Neural progenitor cell (in vitro differentiated cells): ENCODE results near the gene LURAP1L. TPM values are rescaled to one million over a fixed set of nuclear protein-coding genes. Genes with fewer than 3 reads are reported as not detected.

Experiments used
- DNase-seq: peaks from one replicate; pipeline ENCODE4 v3.0.0-alpha.2; 2016; ENCODE audit warnings: low spot score
- H2AFZ ChIP-seq: fragments of 200-600 bp; sonication (generic); replicated peaks from 2 replicates; pipeline ENCODE4 v1.6.1; 2016; ENCODE audit warnings: antibody characterized with exemption
- H3F3A ChIP-seq: fragments of 200-600 bp; sonication (generic); 2 replicates; pipeline ENCODE4 v1.6.1; 2016; ENCODE audit warnings: antibody characterized with exemption, low read depth
- H3K27ac ChIP-seq: fragments of 200-600 bp; sonication (generic); 2 replicates; pipeline ENCODE4 v1.5.1; 2016; ENCODE audit warnings: mild to moderate bottlenecking
- H3K27me3 ChIP-seq: fragments of 200-600 bp; sonication (generic); 2 replicates; pipeline ENCODE4 v1.6.1; 2016; ENCODE audit warnings: mild to moderate bottlenecking, moderate library complexity
- H3K36me3 ChIP-seq: fragments of 200-600 bp; sonication (generic); 2 replicates; pipeline ENCODE4 v1.5.1; 2016
- H3K4me1 ChIP-seq: fragments of 200-600 bp; sonication (generic); 2 replicates; pipeline ENCODE4 v1.6.1; 2016; ENCODE audit warnings: mixed run types
- H3K4me2 ChIP-seq: fragments of 200-600 bp; sonication (generic); 2 replicates; pipeline ENCODE4 v1.6.1; 2016
- H3K4me3 ChIP-seq: fragments of 200-600 bp; sonication (generic); 2 replicates; pipeline ENCODE4 v1.5.1; 2016
- H3K79me2 ChIP-seq: fragments of 200-600 bp; sonication (generic); 2 replicates; pipeline ENCODE4 v1.6.1; 2016; ENCODE audit warnings: low read depth
- H3K9ac ChIP-seq: fragments of 200-600 bp; sonication (generic); 2 replicates; pipeline ENCODE4 v1.6.1; 2016
- H3K9me3 ChIP-seq: fragments of 200-600 bp; sonication (generic); 2 replicates; pipeline ENCODE4 v1.5.1; 2016; ENCODE audit warnings: low read depth
- H4K20me1 ChIP-seq: fragments of 200-600 bp; sonication (generic); 2 replicates; pipeline ENCODE4 v1.6.1; 2016; ENCODE audit warnings: low read depth
- H3K27ac Mint-ChIP-seq: 3 replicates; pipeline ENCODE4 v1.8.0; 2021; ENCODE audit warnings: mixed read lengths
- H3K27me3 Mint-ChIP-seq: 2 replicates; pipeline ENCODE4 v1.8.0; 2022; ENCODE audit warnings: low read depth, mild to moderate bottlenecking, inconsistent platforms, moderate library complexity, mixed read lengths; ENCODE audit not compliant: insufficient read depth
- H3K36me3 Mint-ChIP-seq: 3 replicates; pipeline ENCODE4 v1.8.0; 2021; ENCODE audit warnings: mixed read lengths
- H3K4me1 Mint-ChIP-seq: 3 replicates; pipeline ENCODE4 v1.8.0; 2021; ENCODE audit warnings: mixed read lengths
- H3K4me3 Mint-ChIP-seq: 3 replicates; pipeline ENCODE4 v1.8.0; 2021; ENCODE audit warnings: mild to moderate bottlenecking, moderate library complexity, mixed read lengths
- H3K9me3 Mint-ChIP-seq: 3 replicates; pipeline ENCODE4 v1.8.0; 2020; ENCODE audit warnings: mixed read lengths
- EZH2 ChIP-seq: fragments of 200-600 bp; sonication (generic); IDR thresholded peaks from 2 replicates; pipeline ENCODE4 v1.6.1; 2017; ENCODE audit warnings: antibody characterized with exemption, mild to moderate bottlenecking, moderate library complexity
- EZH2phosphoT487 ChIP-seq: fragments of 200-600 bp; sonication (generic); IDR thresholded peaks from 2 replicates; pipeline ENCODE4 v1.6.1; 2017; ENCODE audit warnings: antibody characterized with exemption
- total RNA-seq: library from RNA; depleted of rRNA; stranded (reverse); fragments of >200 nt; gene quantifications from 2 replicates; pipeline ENCODE4 v1.2.3, GENCODE V29; 2015; ENCODE audit warnings: low replicate concordance
- TF ChIP-seq, protein P1 (sequence below): fragments of 200-600 bp; sonication (generic); IDR thresholded peaks from 2 replicates; pipeline ENCODE4 v1.5.1; 2017; ENCODE audit warnings: antibody characterized with exemption, mild to moderate bottlenecking

Gene LURAP1L
- total RNA-seq, 1 donor from 2014 or later = 0.75 TPM

DNA sequence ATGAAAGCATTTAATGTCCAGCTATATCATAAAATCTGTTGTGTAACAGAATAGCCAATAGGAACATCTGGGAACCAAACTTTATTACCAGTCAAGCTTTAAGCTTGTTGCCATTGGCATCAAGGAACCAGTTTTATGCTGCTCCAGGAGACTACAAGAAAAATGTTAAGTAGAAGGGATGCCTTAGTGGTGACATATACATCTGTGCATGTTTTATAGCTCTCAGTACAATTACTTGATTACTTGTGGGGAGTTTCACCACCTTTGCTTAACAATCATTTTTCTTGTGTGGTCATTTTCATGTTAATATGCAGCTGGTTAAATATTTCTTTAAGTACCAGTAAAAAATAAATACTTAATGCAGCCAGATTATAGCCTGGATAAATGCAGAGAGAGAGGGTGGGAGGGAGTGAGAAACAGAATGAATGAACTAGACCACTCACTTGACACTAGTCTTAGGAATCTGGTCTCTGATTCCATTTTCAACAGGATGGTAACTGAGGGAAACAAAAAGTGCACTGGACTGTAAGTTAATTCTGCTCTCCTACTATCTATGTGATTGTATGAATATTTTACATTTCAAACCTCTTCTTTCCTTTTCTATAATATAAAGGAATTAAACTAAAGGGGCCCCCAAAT lies 35.7 kb upstream of the LURAP1L start:
- H3K27me3 ChIP-seq = no peaks in the 10 kb centered on the region
- DNase-seq = no peak
- no peaks in the 10 kb centered on the region for H3K79me2 ChIP-seq
- H3K9ac ChIP-seq = no peak overlapping the region
- Mint-ChIP-seq H3K4me3 (no peak overlapping the region), H3K27me3 (no peaks in the 10 kb centered on the region), H3K27ac (no peak overlapping the region), H3K36me3 (no peaks in the 10 kb centered on the region), H3K9me3 (peaks cover 10% of the 10 kb centered on the region), H3K4me1 (peaks cover 9% of the 10 kb centered on the region)
- H2AFZ ChIP-seq = no peak overlapping the region
- TF ChIP-seq EZH2phosphoT487 (no peak), EZH2 (no peak)
- TF ChIP-seq, protein P1, sequence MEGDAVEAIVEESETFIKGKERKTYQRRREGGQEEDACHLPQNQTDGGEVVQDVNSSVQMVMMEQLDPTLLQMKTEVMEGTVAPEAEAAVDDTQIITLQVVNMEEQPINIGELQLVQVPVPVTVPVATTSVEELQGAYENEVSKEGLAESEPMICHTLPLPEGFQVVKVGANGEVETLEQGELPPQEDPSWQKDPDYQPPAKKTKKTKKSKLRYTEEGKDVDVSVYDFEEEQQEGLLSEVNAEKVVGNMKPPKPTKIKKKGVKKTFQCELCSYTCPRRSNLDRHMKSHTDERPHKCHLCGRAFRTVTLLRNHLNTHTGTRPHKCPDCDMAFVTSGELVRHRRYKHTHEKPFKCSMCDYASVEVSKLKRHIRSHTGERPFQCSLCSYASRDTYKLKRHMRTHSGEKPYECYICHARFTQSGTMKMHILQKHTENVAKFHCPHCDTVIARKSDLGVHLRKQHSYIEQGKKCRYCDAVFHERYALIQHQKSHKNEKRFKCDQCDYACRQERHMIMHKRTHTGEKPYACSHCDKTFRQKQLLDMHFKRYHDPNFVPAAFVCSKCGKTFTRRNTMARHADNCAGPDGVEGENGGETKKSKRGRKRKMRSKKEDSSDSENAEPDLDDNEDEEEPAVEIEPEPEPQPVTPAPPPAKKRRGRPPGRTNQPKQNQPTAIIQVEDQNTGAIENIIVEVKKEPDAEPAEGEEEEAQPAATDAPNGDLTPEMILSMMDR = no peak
- no peaks in the 10 kb centered on the region for H3K4me1 ChIP-seq
- no peaks in the 10 kb centered on the region for H3K36me3 ChIP-seq
- no peak overlapping the region for H3K27ac ChIP-seq
- no peak overlapping the region for H3K4me3 ChIP-seq
- H3F3A ChIP-seq = no peaks in the 10 kb centered on the region
- H3K4me2 ChIP-seq = no peak overlapping the region
- H4K20me1 ChIP-seq = no peaks in the 10 kb centered on the region
- no peaks in the 10 kb centered on the region for H3K9me3 ChIP-seq

DNA sequence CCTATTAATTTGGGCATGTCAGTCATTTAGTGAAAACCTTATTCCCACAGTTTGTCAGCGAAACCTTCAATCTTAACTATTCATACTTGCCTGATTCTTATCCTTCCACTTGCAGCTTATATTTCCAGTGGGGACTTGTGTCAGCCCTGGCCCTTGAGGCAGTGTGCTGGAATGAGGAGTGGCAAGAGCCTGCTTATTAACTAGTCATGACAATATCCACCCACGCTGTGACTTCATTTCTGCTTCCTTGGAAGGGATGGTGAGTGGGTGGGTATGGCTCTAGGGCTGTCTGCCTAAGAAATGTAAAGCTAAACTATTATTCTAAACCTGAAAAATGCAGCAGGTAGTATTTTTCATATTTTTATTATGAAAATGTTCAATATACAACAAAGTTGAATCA lies 34.0 kb upstream of the LURAP1L start:
- no peak for DNase-seq
- Histone ChIP-seq H3K4me3 (no peak overlapping the region), H3F3A (no peaks in the 10 kb centered on the region), H4K20me1 (no peaks in the 10 kb centered on the region), H3K79me2 (no peaks in the 10 kb centered on the region), H3K36me3 (no peaks in the 10 kb centered on the region), H3K27me3 (no peaks in the 10 kb centered on the region), H3K4me1 (no peaks in the 10 kb centered on the region), H3K4me2 (no peak overlapping the region), H3K27ac (no peak overlapping the region), H2AFZ (no peak overlapping the region), H3K9me3 (no peaks in the 10 kb centered on the region), H3K9ac (no peak overlapping the region)
- no peaks in the 10 kb centered on the region for H3K27me3 Mint-ChIP-seq
- H3K9me3 Mint-ChIP-seq = peaks cover 7% of the 10 kb centered on the region
- TF ChIP-seq, protein P1 = no peak
- no peak for TF ChIP-seq EZH2phosphoT487
- TF ChIP-seq EZH2 = no peak
- peaks cover 9% of the 10 kb centered on the region for H3K4me1 Mint-ChIP-seq
- H3K4me3 Mint-ChIP-seq = no peak overlapping the region
- H3K27ac Mint-ChIP-seq = no peak overlapping the region
- no peaks in the 10 kb centered on the region for H3K36me3 Mint-ChIP-seq

DNA sequence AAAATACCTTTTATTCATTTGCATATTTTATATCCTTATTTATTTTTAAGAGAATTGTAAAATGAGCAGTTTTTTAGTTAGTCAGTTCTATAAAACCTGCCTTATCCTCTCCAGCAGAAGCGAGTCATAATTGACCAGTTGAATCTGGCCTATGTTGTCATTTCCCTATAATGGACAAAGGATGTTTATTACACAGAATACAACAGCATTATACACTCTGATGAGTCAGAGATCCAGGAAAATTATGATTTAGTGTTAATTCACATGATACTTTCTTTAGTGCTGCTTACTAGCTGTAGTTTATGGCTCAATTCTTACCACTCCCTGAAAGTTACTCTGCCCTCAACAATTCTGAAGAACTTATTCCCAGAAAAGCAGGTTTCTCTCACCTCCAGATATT lies 26.8 kb upstream of the LURAP1L start:
- no peaks in the 10 kb centered on the region for H3K4me1 Mint-ChIP-seq
- TF ChIP-seq, protein P1 = no peak
- no peak for TF ChIP-seq EZH2phosphoT487
- TF ChIP-seq EZH2 = no peak
- no peaks in the 10 kb centered on the region for H3K36me3 Mint-ChIP-seq
- H3K27ac Mint-ChIP-seq = no peak overlapping the region
- Histone ChIP-seq H3K4me2 (no peak overlapping the region), H4K20me1 (no peaks in the 10 kb centered on the region), H3K27me3 (no peaks in the 10 kb centered on the region), H3K4me1 (no peaks in the 10 kb centered on the region), H3K9ac (no peak overlapping the region), H3K4me3 (no peak overlapping the region), H3F3A (no peaks in the 10 kb centered on the region), H3K27ac (no peak overlapping the region), H3K9me3 (no peaks in the 10 kb centered on the region), H3K79me2 (no peaks in the 10 kb centered on the region), H3K36me3 (no peaks in the 10 kb centered on the region), H2AFZ (no peak overlapping the region)
- H3K27me3 Mint-ChIP-seq = no peaks in the 10 kb centered on the region
- no peak for DNase-seq
- H3K9me3 Mint-ChIP-seq = no peaks in the 10 kb centered on the region
- H3K4me3 Mint-ChIP-seq = no peak overlapping the region
